H1 (cell line): ENCODE measurements around the gene TCERG1L. TPM values are rescaled to one million over a fixed set of nuclear protein-coding genes. Genes with fewer than 3 reads are reported as not detected.

Experiments used
- CHD7 ChIP-seq: fragments of 300-600 bp; sonication (generic); IDR thresholded peaks from 2 replicates; pipeline ENCODE4 v1.7.1; 2012; ENCODE audit warnings: low read length, moderate library complexity, mild to moderate bottlenecking, inconsistent platforms; ENCODE audit not compliant: insufficient replicate concordance
- RAD21 ChIP-seq, 2 experiments: IDR thresholded peaks in 1 of 2; conservative IDR thresholded peaks in 1 of 2; 2 replicates each; pipeline ENCODE4 v1.6.1; 2011; ENCODE audit warnings: low read depth in 2 of 2, low read length in 2 of 2, improper control_type of control experiment in 1 of 2, inconsistent platforms in 1 of 2, mild to moderate bottlenecking in 1 of 2, moderate library complexity in 1 of 2
- ZNF274 ChIP-seq: IDR thresholded peaks from 2 replicates; pipeline ENCODE4 v1.7.0; 2012; ENCODE audit warnings: low read length, borderline replicate concordance; ENCODE audit errors: extremely low read depth
- polyA plus RNA-seq, 7 experiments: library from polyadenylated mRNA; depleted of rRNA in 3 of 7; stranded (reverse) in 5 of 7; unstranded in 2 of 7; fragments of >200 nt in 5 of 7; fragments of 200-250 nt in 2 of 7; gene quantifications; 1 replicate in 5 of 7; 2 replicates in 1 of 7; 4 replicates in 1 of 7; pipeline versions ENCODE4 v1.2.1 to v1.2.3, GENCODE V29; 2011 to 2013; ENCODE audit warnings: missing spikeins in 2 of 7, mixed read lengths in 2 of 7
- total RNA-seq: library from RNA; stranded (reverse); fragmentation: NEBNext Ultra II Directional; extraction: Animal tissue kit (Norgen Biotek cat#: 25700); gene quantifications from 2 replicates; pipeline ENCODE4 v1.2.1, GENCODE V29; 2021

The TCERG1L gene
- total and polyA plus RNA-seq, 2 of the 8 experiments (the other 6 are each of a cell fraction or from before 2014, with no cell fraction given), result 3.9 to 6.9 TPM

DNA sequence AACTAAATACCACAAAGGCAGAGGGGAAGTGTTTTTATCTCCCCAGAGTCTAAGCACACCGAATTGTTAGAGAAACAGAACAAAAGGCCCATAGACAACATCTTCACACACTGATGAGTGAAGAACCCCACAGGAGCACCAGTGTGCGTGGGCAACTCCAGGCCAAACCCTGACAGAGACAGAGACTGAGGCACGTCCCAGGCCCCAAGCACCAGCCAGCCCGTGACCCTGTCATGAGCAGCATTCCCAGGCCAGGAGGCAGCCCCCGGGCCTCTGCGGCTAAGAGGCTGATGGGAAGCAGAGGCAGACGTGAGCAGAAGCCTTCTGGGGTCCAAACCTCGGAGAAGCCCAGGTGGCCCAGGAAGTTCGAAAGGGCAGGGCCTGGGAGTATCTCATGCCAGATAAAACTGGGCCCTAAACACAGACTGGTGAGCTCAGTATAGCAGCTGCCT, 184.4 kb downstream of the TCERG1L start (continued):
- TF ChIP-seq ZNF274 (no peak), CHD7 (no peak), RAD21 (IDR thresholded peaks at IDR 0.05 in 1 of 2, conservative IDR thresholded peaks at IDR 0.05 in 1 of 2; ENCODE audit: low read depth in 2 of 2, low read length in 2 of 2) (no peak)
- TF ChIP-seq, all 59 proteins: peak for 0
